ENCODE results near the gene EPS15. TPM values are rescaled to one million over a fixed set of nuclear protein-coding genes. Genes with fewer than 3 reads are reported as not detected.

EPS15 gene
- total and polyA plus RNA-seq, 2 of the 13 experiments (the other 11 are each of a cell fraction or from before 2014, with no cell fraction given), result 14.3 to 19.3 TPM

GRCh38 chr1:51489472-51489871 lies 29.6 kb downstream of the EPS15 start:
- ATAC-seq, result no peak
- no peak for DNase-seq (ENCODE audit: low spot score)
- Histone ChIP-seq H3K4me1 (ENCODE audit: insufficient read depth, low read length) (peaks cover 11% of the 10 kb centered on the region), H3K27ac (ENCODE audit: extremely low read length, insufficient read depth, low read length) (no peak overlapping the region), H3K27me3 (ENCODE audit: control insufficient read depth in 1 of 2, insufficient read depth in 2 of 2, low read length in 2 of 2) (no peaks in the 10 kb centered on the region), H3K9me3 (ENCODE audit: low read length) (no peaks in the 10 kb centered on the region), H3K4me3 (replicated peaks in 1 of 3; ENCODE audit: insufficient read depth in 1 of 3, low read depth in 2 of 3, low read length in 3 of 3) (no peak overlapping the region), H2AFZ (ENCODE audit: low read length) (no peak overlapping the region), H4K20me1 (ENCODE audit: insufficient read depth, low read length) (0 out of 2 replicates have a peak, but pooled peaks cover 5% of the 10 kb centered on the region), H3K9ac (ENCODE audit: insufficient read depth, low read depth, low read length) (no peak overlapping the region), H3K4me2 (ENCODE audit: low read depth, low read length) (no peak overlapping the region), H3K79me2 (ENCODE audit: insufficient read depth, low read length) (peaks cover 26% of the 10 kb centered on the region), H3K36me3 (replicated peaks in 1 of 2; ENCODE audit: control insufficient read depth in 1 of 2, insufficient read depth in 2 of 2, low read length in 2 of 2) (no peaks in the 10 kb centered on the region; a peak in 1 of 5 replicates)
- no peak for TF ChIP-seq ZNF350 (CRISPR knock-in tag; IDR thresholded peaks at IDR 0.05; ENCODE audit: borderline replicate concordance, low read depth)
- no peak for TF ChIP-seq SPEN (CRISPR knock-in tag; IDR thresholded peaks at IDR 0.05; ENCODE audit: low read depth)
- no peak for TF ChIP-seq ZNF615 (CRISPR knock-in tag; IDR thresholded peaks at IDR 0.05; ENCODE audit: borderline replicate concordance)
- TF ChIP-seq NCOA5 (CRISPR knock-in tag; IDR thresholded peaks at IDR 0.05), result no peak
- no peak for TF ChIP-seq ZNF83 (CRISPR knock-in tag; IDR thresholded peaks at IDR 0.05; ENCODE audit: borderline replicate concordance)
- no peak for TF ChIP-seq ZNF570 (CRISPR knock-in tag; IDR thresholded peaks at IDR 0.05; ENCODE audit: borderline replicate concordance)
- TF ChIP-seq DMTF1 (CRISPR knock-in tag; IDR thresholded peaks at IDR 0.05), result no peak
- no peak for TF ChIP-seq FOXA3 (CRISPR knock-in tag; IDR thresholded peaks at IDR 0.05)
- no peak for TF ChIP-seq ZNF282 (IDR thresholded peaks at IDR 0.05; ENCODE audit: partially characterized antibody)
- TF ChIP-seq ZNF569 (CRISPR knock-in tag; IDR thresholded peaks at IDR 0.05; ENCODE audit: borderline replicate concordance), result no peak
- no peak for TF ChIP-seq ZNF644 (CRISPR knock-in tag; IDR thresholded peaks at IDR 0.05; ENCODE audit: low read depth)
- no peak for TF ChIP-seq ZNF709 (CRISPR knock-in tag; IDR thresholded peaks at IDR 0.05)
- TF ChIP-seq KDM5A (IDR thresholded peaks at IDR 0.05; ENCODE audit: borderline replicate concordance, low read length), result no peak
- TF ChIP-seq ZNF883 (CRISPR knock-in tag; IDR thresholded peaks at IDR 0.05; ENCODE audit: not compliant biosample characterization), result no peak
- BruUV-seq (replicated peaks), result no TSS peak
- POLR2A ChIA-PET, result no interaction called here
- WGBS (ENCODE audit: low lambda C conversion rate), result 89% methylated on average over 3 of the region's 3 CpGs
- CTCF ChIA-PET (ENCODE audit: low intra/inter-chr PET ratio, low total read pairs), result no interaction called here
- intact Hi-C loops (cut with micrococcal nuclease; ENCODE audit: unreplicated experiment), result no loop called here
- FAIRE-seq, result no peak
- in situ Hi-C loops (cut with HindIII; ENCODE audit: extremely low pct_ligation_motif_present, low pct_unique_long_range_greater_than_20kb), result no loop called here
